H1 (cell line): ENCODE data around the gene NECTIN1. TPM values are rescaled to one million over a fixed set of nuclear protein-coding genes. Genes with fewer than 3 reads are reported as not detected.

ENCODE experiments used
- CTBP2 ChIP-seq: IDR thresholded peaks from 2 replicates; pipeline ENCODE4 v1.7.0; 2011; ENCODE audit warnings: borderline replicate concordance, mild to moderate bottlenecking, moderate library complexity, mixed read lengths, low read length; ENCODE audit not compliant: insufficient read depth, insufficient read length
- POU5F1 ChIP-seq: IDR thresholded peaks from 2 replicates; pipeline ENCODE4 v1.6.1; 2011; ENCODE audit warnings: low read depth, mild to moderate bottlenecking, low read length, moderate library complexity
- SIRT6 ChIP-seq: IDR thresholded peaks from one replicate; pipeline ENCODE4 v1.7.1; 2012; ENCODE audit warnings: low read length, inconsistent platforms
- YY1 ChIP-seq: IDR thresholded peaks from 2 replicates; pipeline ENCODE4 v1.6.1; 2011; ENCODE audit warnings: low read depth, mild to moderate bottlenecking, low read length
- polyA plus RNA-seq, 7 experiments: library from polyadenylated mRNA; depleted of rRNA in 3 of 7; stranded (reverse) in 5 of 7; unstranded in 2 of 7; fragments of >200 nt in 5 of 7; fragments of 200-250 nt in 2 of 7; gene quantifications; 1 replicate in 5 of 7; 2 replicates in 1 of 7; 4 replicates in 1 of 7; pipeline versions ENCODE4 v1.2.1 to v1.2.3, GENCODE V29; 2011 to 2013; ENCODE audit warnings: missing spikeins in 2 of 7, mixed read lengths in 2 of 7
- total RNA-seq: library from RNA; stranded (reverse); fragmentation: NEBNext Ultra II Directional; extraction: Animal tissue kit (Norgen Biotek cat#: 25700); gene quantifications from 2 replicates; pipeline ENCODE4 v1.2.1, GENCODE V29; 2021
- TF ChIP-seq, protein P1 (sequence below): fragments of 300-600 bp; sonication (generic); IDR thresholded peaks from 2 replicates; pipeline ENCODE4 v1.7.1; 2012; ENCODE audit warnings: low read length, moderate library complexity, mild to moderate bottlenecking, inconsistent platforms; ENCODE audit not compliant: insufficient replicate concordance

The NECTIN1 gene
- total and polyA plus RNA-seq, 2 of the 8 experiments (the other 6 are each of a cell fraction or from before 2014, with no cell fraction given), result 43.2 to 97.7 TPM

DNA sequence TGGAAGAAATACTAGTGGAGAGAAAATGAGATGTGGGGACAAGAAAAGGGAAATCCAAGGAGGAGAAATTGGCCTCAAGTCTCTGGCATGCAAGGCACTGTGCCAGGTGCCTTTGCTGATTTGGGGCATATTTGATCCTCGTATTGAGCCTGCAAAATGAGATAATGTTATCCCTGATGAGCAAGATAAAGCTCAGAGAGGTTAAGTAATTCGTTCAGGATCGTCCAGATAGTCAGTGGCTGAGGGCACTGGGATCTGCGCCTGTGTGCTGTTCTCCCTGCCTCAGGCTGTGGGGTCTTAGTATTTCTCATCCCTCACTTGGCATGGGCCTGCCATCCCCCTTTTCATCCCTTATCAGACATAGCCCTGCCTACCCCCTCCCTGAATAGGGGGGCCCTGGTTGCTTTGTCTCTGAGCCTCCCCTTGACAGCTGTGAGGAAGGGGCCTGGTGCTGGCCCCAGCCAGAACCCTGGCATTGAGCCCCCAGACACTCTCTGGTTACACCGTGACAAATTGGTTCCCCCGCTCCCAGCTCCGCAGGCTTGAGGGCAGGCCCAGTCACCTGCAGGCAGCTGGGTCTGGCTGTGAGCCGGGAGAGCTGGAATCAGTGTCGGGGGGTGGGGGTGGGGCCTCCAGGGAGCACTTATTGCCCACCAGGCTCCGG lies 85.7 kb downstream of the NECTIN1 start (continued):
- TF ChIP-seq, protein P1, sequence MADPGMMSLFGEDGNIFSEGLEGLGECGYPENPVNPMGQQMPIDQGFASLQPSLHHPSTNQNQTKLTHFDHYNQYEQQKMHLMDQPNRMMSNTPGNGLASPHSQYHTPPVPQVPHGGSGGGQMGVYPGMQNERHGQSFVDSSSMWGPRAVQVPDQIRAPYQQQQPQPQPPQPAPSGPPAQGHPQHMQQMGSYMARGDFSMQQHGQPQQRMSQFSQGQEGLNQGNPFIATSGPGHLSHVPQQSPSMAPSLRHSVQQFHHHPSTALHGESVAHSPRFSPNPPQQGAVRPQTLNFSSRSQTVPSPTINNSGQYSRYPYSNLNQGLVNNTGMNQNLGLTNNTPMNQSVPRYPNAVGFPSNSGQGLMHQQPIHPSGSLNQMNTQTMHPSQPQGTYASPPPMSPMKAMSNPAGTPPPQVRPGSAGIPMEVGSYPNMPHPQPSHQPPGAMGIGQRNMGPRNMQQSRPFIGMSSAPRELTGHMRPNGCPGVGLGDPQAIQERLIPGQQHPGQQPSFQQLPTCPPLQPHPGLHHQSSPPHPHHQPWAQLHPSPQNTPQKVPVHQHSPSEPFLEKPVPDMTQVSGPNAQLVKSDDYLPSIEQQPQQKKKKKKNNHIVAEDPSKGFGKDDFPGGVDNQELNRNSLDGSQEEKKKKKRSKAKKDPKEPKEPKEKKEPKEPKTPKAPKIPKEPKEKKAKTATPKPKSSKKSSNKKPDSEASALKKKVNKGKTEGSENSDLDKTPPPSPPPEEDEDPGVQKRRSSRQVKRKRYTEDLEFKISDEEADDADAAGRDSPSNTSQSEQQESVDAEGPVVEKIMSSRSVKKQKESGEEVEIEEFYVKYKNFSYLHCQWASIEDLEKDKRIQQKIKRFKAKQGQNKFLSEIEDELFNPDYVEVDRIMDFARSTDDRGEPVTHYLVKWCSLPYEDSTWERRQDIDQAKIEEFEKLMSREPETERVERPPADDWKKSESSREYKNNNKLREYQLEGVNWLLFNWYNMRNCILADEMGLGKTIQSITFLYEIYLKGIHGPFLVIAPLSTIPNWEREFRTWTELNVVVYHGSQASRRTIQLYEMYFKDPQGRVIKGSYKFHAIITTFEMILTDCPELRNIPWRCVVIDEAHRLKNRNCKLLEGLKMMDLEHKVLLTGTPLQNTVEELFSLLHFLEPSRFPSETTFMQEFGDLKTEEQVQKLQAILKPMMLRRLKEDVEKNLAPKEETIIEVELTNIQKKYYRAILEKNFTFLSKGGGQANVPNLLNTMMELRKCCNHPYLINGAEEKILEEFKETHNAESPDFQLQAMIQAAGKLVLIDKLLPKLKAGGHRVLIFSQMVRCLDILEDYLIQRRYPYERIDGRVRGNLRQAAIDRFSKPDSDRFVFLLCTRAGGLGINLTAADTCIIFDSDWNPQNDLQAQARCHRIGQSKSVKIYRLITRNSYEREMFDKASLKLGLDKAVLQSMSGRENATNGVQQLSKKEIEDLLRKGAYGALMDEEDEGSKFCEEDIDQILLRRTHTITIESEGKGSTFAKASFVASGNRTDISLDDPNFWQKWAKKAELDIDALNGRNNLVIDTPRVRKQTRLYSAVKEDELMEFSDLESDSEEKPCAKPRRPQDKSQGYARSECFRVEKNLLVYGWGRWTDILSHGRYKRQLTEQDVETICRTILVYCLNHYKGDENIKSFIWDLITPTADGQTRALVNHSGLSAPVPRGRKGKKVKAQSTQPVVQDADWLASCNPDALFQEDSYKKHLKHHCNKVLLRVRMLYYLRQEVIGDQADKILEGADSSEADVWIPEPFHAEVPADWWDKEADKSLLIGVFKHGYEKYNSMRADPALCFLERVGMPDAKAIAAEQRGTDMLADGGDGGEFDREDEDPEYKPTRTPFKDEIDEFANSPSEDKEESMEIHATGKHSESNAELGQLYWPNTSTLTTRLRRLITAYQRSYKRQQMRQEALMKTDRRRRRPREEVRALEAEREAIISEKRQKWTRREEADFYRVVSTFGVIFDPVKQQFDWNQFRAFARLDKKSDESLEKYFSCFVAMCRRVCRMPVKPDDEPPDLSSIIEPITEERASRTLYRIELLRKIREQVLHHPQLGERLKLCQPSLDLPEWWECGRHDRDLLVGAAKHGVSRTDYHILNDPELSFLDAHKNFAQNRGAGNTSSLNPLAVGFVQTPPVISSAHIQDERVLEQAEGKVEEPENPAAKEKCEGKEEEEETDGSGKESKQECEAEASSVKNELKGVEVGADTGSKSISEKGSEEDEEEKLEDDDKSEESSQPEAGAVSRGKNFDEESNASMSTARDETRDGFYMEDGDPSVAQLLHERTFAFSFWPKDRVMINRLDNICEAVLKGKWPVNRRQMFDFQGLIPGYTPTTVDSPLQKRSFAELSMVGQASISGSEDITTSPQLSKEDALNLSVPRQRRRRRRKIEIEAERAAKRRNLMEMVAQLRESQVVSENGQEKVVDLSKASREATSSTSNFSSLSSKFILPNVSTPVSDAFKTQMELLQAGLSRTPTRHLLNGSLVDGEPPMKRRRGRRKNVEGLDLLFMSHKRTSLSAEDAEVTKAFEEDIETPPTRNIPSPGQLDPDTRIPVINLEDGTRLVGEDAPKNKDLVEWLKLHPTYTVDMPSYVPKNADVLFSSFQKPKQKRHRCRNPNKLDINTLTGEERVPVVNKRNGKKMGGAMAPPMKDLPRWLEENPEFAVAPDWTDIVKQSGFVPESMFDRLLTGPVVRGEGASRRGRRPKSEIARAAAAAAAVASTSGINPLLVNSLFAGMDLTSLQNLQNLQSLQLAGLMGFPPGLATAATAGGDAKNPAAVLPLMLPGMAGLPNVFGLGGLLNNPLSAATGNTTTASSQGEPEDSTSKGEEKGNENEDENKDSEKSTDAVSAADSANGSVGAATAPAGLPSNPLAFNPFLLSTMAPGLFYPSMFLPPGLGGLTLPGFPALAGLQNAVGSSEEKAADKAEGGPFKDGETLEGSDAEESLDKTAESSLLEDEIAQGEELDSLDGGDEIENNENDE, result no peak
- TF ChIP-seq POU5F1 (no peak), SIRT6 (no peak), CTBP2 (no peak), YY1 (no peak)
